ENCODE data around the gene LYST. TPM values are rescaled to one million over a fixed set of nuclear protein-coding genes. Genes with fewer than 3 reads are reported as not detected.
"Not testable (repeated sequence)": the region's sequence is repeated elsewhere in the genome, so short reads cannot be mapped to it uniquely, and the experiment has no call there.

The LYST gene
- polyA plus RNA-seq, 10 donors = 4.7 to 11.9 (median 7.8) TPM

DNA sequence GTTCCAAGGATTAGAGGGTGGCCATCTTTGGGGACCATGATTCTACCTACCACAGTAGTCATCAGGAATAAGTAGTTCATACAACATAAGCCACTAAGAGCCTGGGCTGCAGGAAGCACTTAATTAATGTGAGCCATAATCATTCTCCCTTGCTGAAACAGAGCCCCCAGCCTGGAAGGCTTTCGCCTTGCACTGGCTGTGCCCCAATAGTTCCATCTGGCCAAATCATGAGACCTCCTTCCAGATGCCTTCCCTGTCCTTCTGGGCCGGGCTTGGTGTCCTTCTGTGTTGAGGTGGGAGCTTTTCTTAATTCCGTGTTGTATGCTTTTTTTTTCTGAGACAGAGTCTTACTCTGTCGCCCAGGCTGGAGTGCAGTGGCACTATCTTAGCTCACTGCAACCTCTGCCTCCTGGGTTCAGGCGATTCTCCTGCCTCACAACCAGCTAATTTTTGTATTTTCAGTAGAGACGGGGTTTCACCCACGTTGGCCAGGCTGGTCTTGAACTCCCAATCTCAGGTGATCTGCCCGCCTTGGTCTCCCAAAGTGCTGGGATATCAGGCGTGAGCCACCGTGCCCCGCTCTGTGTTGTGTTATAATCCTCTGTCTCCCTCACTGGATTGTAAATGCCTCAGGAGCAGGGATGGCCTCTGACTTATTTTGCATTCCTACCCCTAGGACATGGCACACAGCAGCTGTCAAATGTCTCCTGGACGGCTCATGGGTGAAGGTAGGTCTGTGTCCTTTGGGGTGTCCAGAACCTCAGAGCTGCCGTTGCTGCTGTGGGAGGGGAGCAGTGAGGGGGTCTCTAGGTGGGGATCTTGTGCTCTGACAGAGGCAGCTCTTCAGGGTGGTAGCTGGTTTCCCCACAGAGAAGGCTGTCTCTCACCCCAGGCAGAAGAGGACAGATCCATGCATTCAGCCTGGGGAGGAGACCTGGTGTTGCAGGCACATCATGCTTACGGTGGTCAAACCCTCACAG, 227.2 kb downstream of the LYST start:
- DNase-seq = no peak

DNA sequence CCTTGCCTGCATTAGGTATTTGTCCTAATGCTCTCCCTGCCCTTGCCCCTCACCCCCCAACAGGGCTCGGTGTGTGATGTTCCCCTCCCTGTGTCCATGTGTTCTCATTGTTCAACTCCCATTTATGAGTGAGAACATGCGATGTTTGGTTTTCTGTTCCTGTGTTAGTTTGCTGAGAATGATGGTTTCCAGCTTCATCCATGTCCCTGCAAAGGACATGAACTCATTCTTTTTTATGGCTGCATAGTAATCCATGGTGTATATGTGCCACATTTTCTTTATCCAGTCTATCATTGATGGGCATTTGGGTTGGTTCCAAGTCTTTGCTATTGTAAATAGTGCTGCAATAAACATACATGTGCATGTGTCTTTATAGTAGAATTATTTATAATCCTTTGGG, 228.1 kb downstream of the LYST start:
- not testable (repeated sequence) for DNase-seq

DNA sequence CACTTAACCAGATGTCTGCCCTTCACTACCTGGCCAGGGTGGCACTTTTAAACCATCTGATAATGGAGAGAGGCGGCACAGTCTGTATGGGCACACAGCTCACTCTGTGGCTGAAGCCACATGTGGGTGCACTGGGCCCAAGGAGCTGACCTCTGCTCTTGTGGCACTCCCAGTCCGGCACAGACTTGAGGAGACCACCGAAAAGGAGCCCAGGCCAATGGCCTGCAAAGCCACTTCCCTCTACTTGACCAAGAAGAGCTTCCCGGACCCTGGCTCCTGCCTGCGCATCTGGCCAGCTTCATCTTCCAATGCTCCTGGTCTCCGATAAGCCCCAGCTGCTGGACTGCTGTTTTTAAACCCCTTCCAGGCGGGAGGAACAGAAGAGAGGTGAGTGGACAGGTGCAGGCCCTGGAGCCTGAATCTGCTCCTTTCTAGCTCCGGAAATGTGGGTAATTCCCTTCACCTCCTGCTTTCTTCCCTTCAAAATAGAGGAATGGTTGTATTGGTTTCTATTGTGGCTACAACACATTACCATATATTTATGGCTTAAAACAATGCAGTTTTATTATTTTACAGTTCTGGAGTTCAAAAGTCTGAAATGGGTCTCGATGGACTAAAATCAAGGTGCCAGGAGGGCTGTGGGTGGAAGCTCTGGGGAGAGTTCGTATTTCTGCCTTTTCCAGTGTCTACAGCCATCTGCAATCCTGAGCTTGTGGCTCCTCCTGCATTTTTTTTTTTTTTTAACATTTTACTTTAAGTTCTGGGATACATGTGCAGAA, 228.8 kb downstream of the LYST start:
- DNase-seq = no peak

DNA sequence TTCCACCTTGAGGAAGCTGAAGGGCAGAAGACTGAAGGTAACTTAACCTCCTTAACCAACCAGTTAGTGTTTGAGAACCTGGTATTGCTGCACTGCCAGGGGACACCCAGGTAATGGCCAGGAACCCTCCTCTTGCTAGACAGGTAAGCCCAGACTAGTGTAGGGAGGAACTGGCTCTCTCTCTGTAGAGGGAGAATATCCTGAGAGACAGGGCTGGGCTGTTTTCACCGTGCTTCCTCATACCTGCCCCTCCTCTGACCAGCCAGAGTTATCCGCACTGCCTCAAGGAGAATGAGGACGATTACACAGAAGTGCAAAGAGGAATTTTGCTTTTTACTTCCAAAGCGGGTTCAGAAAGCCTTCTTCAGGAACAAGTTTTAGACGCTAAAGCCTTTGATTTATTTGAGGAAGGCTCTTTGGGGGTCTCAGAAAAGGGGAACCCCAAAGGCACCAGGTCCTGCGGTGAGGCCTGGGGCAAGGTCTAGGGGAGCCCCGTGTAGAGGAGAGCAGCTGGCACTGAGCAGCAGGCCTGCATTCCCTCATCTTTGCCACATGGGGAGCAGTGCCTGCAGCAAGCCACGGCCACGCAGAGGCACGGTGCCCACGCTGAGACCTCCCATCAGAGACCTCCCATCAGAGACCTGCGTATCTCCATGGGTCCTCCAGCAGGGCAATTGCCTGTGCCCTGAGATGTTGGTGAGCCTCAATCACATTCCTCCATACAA, 230.6 kb downstream of the LYST start:
- DNase-seq = no peak

DNA sequence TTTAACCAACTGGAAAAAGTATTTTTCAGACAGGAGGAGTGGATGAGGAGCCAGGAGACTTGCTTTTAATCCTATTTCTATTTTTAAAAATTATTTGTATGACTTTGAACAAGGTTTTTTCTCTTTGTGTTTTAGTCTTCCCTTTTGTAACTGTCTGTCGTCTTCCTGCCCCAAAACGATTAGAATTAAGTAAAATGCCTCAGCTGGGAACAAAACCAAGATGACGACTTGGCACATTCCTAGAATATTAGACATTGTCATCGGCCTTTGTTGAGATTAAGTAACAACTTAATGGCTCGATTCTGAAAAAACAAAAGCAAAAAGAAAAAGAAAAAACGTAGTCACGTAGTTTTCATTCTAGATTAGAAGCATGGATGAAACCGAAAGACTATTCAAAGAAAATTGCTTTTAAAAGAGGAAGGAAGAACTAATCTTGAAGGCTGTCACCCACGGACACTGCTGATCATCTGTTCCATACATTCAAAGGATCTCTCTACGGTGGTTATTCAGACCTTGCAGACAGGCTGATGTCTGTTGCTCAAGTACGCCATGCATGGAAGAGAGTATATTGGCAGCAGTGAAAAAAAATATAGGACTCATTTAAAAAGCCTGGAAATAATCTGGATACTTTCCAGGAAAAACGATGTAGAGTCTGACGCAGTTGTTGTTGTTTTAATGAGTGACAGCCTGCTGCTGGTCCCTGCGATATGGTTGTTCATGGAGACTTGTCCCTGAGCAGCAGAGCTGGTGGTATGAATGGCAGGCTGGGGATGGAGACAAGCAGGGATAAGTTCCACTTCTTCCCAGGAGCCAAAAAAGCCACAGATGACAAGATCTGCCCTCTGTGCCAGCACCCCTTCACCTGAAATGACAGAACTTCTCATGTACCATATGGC, 234.0 kb downstream of the LYST start:
- peak in 1 of 3 donors; percentile 36 for DNase-seq

DNA sequence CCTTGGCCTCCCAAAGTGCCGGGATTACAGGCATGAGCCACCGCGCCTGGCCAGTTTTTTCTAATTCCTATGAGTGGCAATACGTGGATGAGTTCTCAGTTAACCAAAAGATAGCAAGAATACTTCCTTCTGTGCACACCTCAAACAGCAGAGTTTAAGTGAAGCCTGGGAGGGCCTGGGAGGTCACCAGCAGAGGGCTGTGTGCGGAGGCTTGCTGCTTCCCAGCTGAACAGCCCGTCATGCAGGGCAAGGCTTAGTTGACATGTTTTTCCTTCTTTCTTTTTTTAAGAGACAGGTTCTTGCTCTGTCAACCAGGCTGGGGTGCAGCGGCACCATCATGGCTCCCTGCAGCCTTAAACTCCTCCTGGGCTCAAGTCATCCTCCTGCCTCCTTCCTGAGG, 234.9 kb downstream of the LYST start:
- no peak for DNase-seq

DNA sequence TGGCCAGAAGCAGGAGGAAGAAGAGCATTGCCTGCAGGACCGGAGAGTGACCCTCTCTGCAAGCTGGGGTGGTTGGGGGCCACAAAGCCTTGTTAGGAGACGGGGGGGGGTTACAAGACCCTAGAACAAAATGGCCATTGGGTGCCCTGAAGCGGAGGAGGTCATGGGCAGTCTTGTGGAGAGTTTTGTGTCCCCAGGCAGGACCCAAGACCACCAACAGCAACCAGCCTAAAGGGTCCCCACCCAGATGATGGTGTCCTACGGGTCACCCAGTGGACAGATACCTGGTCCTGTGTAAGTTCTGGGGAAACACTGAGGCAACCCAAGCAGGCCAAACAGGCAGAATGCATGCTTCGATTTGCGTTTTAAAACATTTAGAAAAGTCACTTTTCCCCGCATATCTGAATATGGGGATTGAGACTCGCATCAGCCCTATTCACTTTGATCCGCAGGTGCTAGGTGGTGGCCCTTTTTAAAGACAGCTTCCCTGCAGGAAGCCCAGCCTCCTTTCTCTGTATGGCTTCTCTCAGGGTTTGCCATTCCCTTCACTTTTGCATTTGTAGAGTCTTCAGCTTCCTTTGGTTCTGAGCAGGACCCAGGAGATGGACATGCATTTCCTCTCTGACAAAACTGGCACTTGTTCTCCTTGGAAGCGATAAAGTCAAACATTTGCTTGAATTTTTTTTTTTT, 238.2 kb downstream of the LYST start:
- DNase-seq = no peak

DNA sequence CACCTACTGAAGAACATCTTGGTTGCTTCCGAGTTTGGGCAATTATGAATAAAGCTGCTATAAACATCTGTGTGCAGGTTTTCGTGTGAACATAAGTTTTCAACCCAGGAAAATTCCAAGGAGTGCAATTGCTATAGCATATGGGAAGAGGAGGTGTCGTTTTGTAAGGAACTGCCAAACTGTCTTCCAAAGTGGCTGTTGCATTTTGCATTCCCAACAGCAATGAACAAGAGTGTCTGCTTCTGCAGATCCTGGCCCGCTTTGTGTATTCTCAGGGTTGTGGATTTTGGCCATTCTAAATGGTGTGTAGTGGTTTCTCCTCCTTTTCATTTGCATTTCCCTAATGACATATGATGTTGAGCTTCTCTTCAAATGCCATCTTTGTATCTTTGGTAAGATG, 240.9 kb downstream of the LYST start:
- DNase-seq = no peak

DNA sequence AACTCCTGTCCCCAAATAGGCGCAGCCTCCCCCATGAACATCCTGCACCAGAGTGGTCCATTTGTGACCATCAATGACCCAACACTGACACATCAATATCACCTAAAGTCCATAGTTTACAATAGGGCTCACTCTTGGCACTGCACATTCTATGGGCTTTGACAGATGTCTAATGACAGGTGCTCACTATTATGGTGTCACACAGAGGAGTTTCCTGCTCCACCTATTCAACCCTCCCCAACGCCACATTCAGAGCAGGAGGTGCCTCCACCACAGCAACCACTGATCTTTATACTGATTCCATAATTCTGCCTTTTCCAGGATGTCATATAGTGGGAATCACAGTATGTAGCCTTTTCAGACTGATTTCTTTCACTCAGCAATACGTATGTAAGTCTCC, 241.4 kb downstream of the LYST start:
- DNase-seq = no peak

DNA sequence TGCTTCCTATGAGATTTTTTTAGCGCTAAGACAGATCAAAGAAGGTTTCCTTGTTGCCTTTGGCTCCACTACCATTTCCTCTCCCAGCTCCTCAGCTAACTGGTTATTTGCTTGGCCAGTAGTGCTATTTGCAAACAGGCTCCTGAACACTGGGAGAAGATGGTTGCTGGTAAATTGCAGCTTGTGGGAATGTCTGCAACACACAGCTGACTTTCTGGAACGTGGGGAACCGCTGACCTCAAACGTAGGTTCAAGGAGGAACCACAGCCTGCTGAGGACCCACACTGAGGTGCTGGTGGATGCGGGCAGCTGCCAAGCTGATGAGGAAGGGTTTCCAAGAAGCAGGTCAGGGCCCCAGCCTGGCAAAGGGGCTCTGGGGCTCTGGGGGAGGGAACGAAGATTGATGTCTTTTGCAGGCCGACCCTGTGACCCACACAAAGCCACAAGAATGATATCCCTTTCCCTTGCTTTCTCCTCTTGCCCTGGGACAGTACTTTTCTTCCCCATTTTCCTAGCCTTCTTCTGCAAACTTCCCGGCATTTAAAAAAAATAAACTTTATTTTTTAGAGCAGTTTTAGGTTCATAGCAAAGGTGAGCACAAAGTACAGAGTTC, 241.9 kb downstream of the LYST start:
- DNase-seq = no peak

DNA sequence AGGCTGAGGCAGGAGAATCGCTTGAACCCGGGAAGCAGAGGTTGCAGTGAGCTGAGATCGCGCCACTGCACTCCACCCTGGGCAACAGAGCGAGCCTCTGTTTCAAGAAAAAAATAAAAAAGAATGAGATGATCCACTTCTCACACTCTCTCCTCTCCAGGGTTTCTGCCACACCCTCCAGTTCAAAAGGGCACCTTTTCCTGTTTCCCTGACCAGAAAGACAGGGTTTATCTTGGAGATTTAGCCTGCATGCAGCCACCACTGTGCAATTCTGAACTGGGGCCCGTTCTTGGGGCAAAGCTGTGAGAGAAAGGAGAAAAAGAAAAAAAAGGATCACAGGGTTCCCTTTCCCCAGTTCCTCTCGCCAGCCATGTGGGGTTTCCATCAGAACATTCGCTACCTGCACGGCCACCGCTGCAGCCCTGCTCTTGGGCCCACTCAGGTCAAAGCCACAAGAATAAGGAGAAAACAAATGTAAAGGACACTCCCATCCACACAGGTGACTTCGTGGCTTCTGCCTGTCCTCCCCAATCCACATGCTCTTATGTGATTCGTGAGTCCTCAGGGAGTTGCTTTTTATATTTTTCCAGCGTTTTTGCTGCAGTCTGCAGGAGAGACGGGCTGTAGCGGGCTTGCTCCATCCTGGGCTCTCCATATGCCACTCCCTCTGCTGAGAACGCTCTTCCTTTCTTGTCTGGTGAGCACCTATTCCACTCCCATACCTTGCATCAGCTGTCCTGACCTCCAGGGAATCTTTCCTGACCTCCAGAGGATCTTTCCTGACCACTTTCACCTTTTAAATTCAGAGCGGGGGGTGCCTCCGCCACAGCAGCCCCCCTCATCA, 243.5 kb downstream of the LYST start:
- DNase-seq = no peak

DNA sequence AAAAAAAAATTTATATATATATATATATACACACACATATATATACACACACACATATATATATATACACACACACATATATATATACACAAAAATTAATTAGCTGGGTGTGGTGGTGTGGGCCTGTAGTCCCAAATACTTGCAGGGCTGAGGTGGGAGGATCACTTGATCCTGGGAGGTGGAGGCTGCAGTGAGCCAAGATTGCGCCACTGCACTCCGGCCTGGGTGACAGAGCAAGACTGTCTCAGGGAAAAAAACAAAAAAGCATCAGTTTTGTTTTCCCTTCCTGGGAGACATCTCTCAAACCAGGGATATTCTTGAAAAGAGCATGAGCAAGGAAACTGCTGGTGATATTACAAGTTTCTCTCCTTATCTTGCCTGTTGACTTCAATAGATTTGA, 247.6 kb downstream of the LYST start:
- not testable (repeated sequence) for DNase-seq

DNA sequence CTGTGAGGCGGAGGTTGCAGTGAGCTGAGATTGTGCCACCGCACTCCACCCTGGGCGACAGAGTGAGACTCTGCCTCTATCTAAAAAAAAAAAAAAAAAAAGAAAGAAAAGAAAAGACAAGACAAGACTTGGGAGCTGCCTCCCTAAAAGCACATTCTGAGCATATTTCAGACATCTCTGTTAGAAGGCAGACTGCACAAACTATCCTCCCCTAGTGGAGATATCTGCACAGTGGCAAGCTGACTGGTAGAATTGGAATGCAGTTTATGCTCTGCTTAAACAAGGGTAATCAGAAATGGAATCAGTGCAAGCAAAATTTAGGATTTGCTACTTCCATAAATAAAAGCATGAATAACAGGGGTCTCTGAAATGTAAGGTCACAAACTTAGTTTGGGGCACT, 248.9 kb downstream of the LYST start:
- DNase-seq = peak in 1 of 3 donors; percentile 34

DNA sequence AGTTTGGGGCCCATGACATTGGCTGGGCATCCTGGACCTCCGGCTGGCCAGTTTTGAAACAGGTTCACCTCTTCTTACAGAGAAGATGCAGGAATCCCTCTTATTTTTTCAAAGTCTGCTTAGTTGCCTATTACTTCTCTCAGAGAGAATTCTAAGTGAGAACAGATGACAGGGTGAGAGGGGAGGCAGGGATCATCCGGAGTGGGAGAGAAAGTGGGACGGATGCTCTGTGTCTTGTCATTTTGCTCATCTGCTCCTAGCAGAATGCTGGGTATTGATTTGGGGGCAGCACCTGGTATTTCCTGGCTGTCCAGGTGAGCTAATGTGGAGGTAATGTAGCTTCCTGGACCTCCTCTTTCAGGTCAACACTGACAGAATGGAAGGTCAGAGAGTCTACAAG, 249.6 kb downstream of the LYST start:
- no peak for DNase-seq

DNA sequence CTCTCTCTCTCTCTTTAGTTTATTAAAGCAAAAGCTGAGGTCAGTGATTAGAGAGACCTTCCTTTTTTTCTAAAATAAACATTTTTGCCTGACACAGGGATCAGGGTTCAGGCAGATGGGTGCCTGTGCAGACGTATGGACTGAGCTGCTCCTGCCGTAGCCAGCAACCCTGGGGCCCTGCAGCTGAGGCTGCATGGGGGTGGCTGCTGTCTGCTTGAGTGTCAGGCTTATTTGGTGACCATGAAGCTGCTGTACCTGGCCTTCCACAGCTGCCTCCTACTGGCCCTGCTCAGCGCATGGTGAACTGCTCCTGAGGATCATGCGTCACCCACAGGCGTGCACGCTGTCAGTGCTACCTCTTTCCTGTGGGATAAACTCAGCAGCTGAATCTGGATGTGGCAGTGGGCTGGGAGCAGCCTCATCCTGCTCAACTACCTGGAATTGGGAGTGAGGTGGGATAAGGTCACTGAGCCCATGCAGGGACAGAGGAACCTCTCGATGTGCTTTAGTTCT, 252.2 kb downstream of the LYST start:
- DNase-seq = no peak

DNA sequence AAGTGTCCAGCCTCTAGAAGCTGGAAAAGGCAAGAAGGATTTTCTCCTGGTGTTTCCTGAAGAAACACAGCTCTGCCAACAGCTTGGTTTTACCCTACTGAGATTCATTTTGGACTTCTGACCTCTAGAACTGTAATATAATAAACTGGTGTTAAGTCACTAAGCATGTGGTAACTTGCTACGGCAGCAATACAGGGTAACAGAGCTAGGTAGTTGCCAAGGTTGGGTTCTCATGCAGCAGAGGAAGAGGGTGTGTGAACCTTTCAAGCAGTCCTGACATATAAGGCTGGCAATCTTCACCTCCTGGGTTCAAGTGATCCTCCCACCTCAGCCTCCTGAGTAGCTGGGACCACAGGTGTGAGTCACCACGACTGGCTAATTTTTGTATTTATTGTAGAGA, 253.1 kb downstream of the LYST start:
- DNase-seq = no peak

DNA sequence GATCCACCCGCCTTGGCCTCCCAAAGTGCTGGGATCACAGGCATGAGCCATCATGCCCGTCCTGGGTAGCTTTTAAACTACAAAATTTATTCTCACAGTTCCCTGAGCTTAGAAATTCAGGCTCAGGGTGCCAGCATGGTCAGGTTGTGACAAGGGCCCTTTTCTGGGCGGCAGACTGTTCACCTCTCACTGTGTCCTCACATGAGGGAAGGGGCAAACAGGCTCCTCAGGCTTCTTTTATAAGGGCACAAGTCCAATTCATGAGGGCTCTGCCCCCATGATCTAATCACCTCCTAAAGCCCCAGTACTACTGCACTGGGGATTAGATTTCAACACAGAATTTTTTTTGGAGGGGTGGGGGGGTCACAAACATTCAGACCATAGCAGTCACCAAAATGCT, 253.9 kb downstream of the LYST start:
- no peak for DNase-seq
